OCI-LY3 (cell line): ENCODE data around the gene RASSF7.

Source experiments
- H2AFZ ChIP-seq: fragments of 200-600, 300-600 bp; shearing (Covaris generic); 2 replicates; pipeline ENCODE4 v1.6.0; 2014; ENCODE audit warnings: antibody characterized with exemption, low read depth, low read length
- H3K27ac ChIP-seq: fragments of 200-600, 300-600 bp; sonication (generic); 2 replicates; pipeline ENCODE4 v1.5.1; 2014; ENCODE audit warnings: mild to moderate bottlenecking, low read length, moderate library complexity, mixed read lengths
- H3K27me3 ChIP-seq: fragments of 200-600, 300-600 bp; sonication (generic); 2 replicates; pipeline ENCODE4 v1.6.1; 2014; ENCODE audit warnings: low read depth, low read length, mixed read lengths
- H3K36me3 ChIP-seq: fragments of 200-600, 300-600 bp; sonication (generic); replicated peaks from 2 replicates; pipeline ENCODE3; 2014; ENCODE audit warnings: low read depth, low read length, mixed read lengths
- H3K4me1 ChIP-seq: fragments of 300-600, 200-600 bp; sonication (generic); 2 replicates; pipeline ENCODE4 v1.6.1; 2014; ENCODE audit warnings: low read length, mixed read lengths
- H3K4me2 ChIP-seq: fragments of 200-600, 300-600 bp; sonication (generic); 2 replicates; pipeline ENCODE4 v1.6.1; 2014; ENCODE audit warnings: low read length, mixed read lengths
- H3K4me3 ChIP-seq: fragments of 300-600, 200-600 bp; sonication (generic); 2 replicates; pipeline ENCODE4 v1.5.1; 2014; ENCODE audit warnings: antibody characterized with exemption, mild to moderate bottlenecking, low read length, moderate library complexity
- H3K79me2 ChIP-seq: fragments of 300-600, 200-600 bp; shearing (Covaris generic); 2 replicates; pipeline ENCODE4 v1.6.1; 2014; ENCODE audit warnings: mild to moderate bottlenecking, low read length, mixed read lengths
- H3K9ac ChIP-seq: fragments of 300-600, 200-600 bp; shearing (Covaris generic); 2 replicates; pipeline ENCODE4 v1.6.0; 2014; ENCODE audit warnings: mild to moderate bottlenecking, low read length, moderate library complexity
- H3K9me3 ChIP-seq: fragments of 200-600, 300-600 bp; shearing (Covaris generic); 2 replicates; pipeline ENCODE4 v1.6.1; 2014; ENCODE audit warnings: low read length, mixed read lengths; ENCODE audit not compliant: insufficient read depth
- H4K20me1 ChIP-seq: fragments of 200-600, 300-600 bp; sonication (generic); 2 replicates; pipeline ENCODE4 v1.6.1; 2016; ENCODE audit warnings: low read length, mixed read lengths; ENCODE audit not compliant: insufficient read depth
- CTCF ChIP-seq: fragments of 200-600, 300-600 bp; sonication (generic); IDR thresholded peaks from 2 replicates; pipeline ENCODE4 v1.5.1; 2014; ENCODE audit warnings: antibody characterized with exemption, low read length, low read depth
- EZH2phosphoT487 ChIP-seq: fragments of 200-600 bp; shearing (Covaris generic); IDR thresholded peaks from 2 replicates; pipeline ENCODE4 v1.6.1; 2018; ENCODE audit warnings: antibody characterized with exemption, mixed run types, low read depth

RASSF7 gene

GRCh38 chr11:560305-561147, at the start of gene RASSF7, which contains the start of gene LMNTD2:
Gene RASSF7, plus strand, starts transcription at chr11:560970. Its CDS starts 799 bp downstream, at chr11:561769.
Gene LMNTD2, minus strand, starts transcription at chr11:560738. Its CDS starts 22 bp downstream, at chr11:560716.
- Histone ChIP-seq H3K36me3 (no peaks in the 10 kb centered on the region), H3K4me3 (peak within 1 kb of the TSS; percentile 90), H3K27me3 (no peaks in the 10 kb centered on the region), H4K20me1 (peaks cover 10% of the 10 kb centered on the region), H3K9ac (peak within 1 kb of the TSS; percentile 88), H3K4me1 (peaks cover 16% of the 10 kb centered on the region), H2AFZ (0 out of 2 replicates have a peak within 1 kb of the TSS, but pooled peaks have one; percentile 22), H3K79me2 (peaks cover 7% of the 10 kb centered on the region; the same call in 1 of the 2 replicates), H3K4me2 (peak within 1 kb of the TSS; percentile 93), H3K27ac (peak within 1 kb of the TSS; percentile 25), H3K9me3 (no peaks in the 10 kb centered on the region)
- TF ChIP-seq EZH2phosphoT487 (no peak), CTCF (no peak)

GRCh38 chr11:512761-513595, 47.8 kb upstream of the RASSF7 start:
- Histone ChIP-seq H3K36me3 (peaks cover 16% of the 10 kb centered on the region), H4K20me1 (no peaks in the 10 kb centered on the region), H2AFZ (no peak overlapping the region), H3K9me3 (no peaks in the 10 kb centered on the region), H3K79me2 (0 out of 2 replicates have a peak, but pooled peaks cover 2% of the 10 kb centered on the region), H3K4me2 (no peak overlapping the region), H3K27me3 (no peaks in the 10 kb centered on the region), H3K9ac (no peak overlapping the region), H3K4me3 (no peak overlapping the region), H3K4me1 (no peaks in the 10 kb centered on the region), H3K27ac (no peak overlapping the region)
- TF ChIP-seq EZH2phosphoT487 = no peak
- no peak for TF ChIP-seq CTCF

- H3K4me2 ChIP-seq = no peak overlapping the region
- H2AFZ ChIP-seq = no peak overlapping the region
- no peak overlapping the region for H3K4me3 ChIP-seq
- H3K27me3 ChIP-seq = no peaks in the 10 kb centered on the region
- TF ChIP-seq CTCF (no peak), EZH2phosphoT487 (no peak)
- H3K27ac ChIP-seq = no peak overlapping the region
- no peaks in the 10 kb centered on the region for H3K4me1 ChIP-seq
- H3K79me2 ChIP-seq = no peaks in the 10 kb centered on the region
- H3K36me3 ChIP-seq = peaks cover 13% of the 10 kb centered on the region
- no peaks in the 10 kb centered on the region for H4K20me1 ChIP-seq
- no peak overlapping the region for H3K9ac ChIP-seq
- H3K9me3 ChIP-seq = no peaks in the 10 kb centered on the region
These were observed 46.2 kb upstream of the RASSF7 start for GRCh38 chr11:514606-515005.

- no peak for TF ChIP-seq EZH2phosphoT487
- TF ChIP-seq CTCF = no peak
- no peaks in the 10 kb centered on the region for H3K27me3 ChIP-seq
- H3K4me3 ChIP-seq = no peak overlapping the region
- H3K36me3 ChIP-seq = peaks cover 10% of the 10 kb centered on the region
- H3K9ac ChIP-seq = no peak overlapping the region
- no peak overlapping the region for H3K4me2 ChIP-seq
- H3K79me2 ChIP-seq = no peaks in the 10 kb centered on the region
- H3K9me3 ChIP-seq = no peaks in the 10 kb centered on the region
- no peak overlapping the region for H2AFZ ChIP-seq
- no peaks in the 10 kb centered on the region for H4K20me1 ChIP-seq
- H3K4me1 ChIP-seq = no peaks in the 10 kb centered on the region
- no peak overlapping the region for H3K27ac ChIP-seq
These were observed 45.6 kb upstream of the RASSF7 start for GRCh38 chr11:515131-515530.
